Pancreas (tissue), 10 donors: ENCODE results near the gene CD81. TPM values are rescaled to one million over a fixed set of nuclear protein-coding genes. Genes with fewer than 3 reads are reported as not detected.

Source experiments
- ATAC-seq, 4 donors: fragments of 200-7000 bp; cut with Tn5 transposase; one replicate each; pipeline versions ENCODE4 v1.8.0 to v1.9.1; 2020; ENCODE audit warnings: mild to moderate bottlenecking in 4 of 4, moderate library complexity in 4 of 4
- DNase-seq, 6 donors: peaks; one replicate each; pipeline ENCODE4 v3.0.0-alpha.2; 2020
- FAIRE-seq: peaks from 2 replicates; lab custom pipeline; 2012; peaks lifted over from hg19 to GRCh38; lab: Jason Lieb, UNC
- H3K27ac ChIP-seq, 4 donors: fragments of 200-600 bp; sonication (generic); 1 replicate in 3 of 4; 2 replicates in 1 of 4; pipeline versions ENCODE4 v1.5.0 to v1.8.0; 2020
- H3K27me3 ChIP-seq, 4 donors: fragments of 200-600 bp; one replicate each; pipeline ENCODE4 v1.8.0; 2021
- H3K36me3 ChIP-seq, 3 donors: fragments of 200-600 bp; sonication (generic) in 1 of 3; one replicate each; pipeline versions ENCODE4 v1.5.0 to v1.8.0; 2020 to 2021
- H3K4me1 ChIP-seq, 3 donors: fragments of 200-600 bp; one replicate each; pipeline ENCODE4 v1.8.0; 2021
- H3K4me3 ChIP-seq, 4 donors: fragments of 200-600 bp; sonication (generic) in 2 of 4; one replicate each; pipeline versions ENCODE4 v1.5.0 to v1.8.0; 2020 to 2021
- H3K9me3 ChIP-seq, 4 donors: fragments of 200-600 bp; one replicate each; pipeline ENCODE4 v1.8.0; 2021
- WGBS, 2 donors: extraction: QIAGEN DNeasy Blood & Tissue Kit; methylation state at CpG; one replicate each; pipeline ENCODE4 v1.1.7; 2013; 5-methylcytosine and 5-hydroxymethylcytosine counted together
- intact Hi-C, 3 donors: fragments of 100-400 bp; cut with DNase I; formaldehyde crosslinking; loops; one replicate each; pipeline versions ENCODE4 v1.11.1 to v1.14.2; 2022
- polyA plus RNA-seq, 2 donors: library from polyadenylated mRNA; stranded (reverse); fragments of 200-250 nt; gene quantifications; one replicate each; pipeline ENCODE4 v1.2.3, GENCODE V29; 2013
- total RNA-seq, 6 donors: library from RNA; stranded (reverse); fragmentation: NEBNext Ultra II Directional in 4 of 6; extraction: Animal tissue kit (Norgen Biotek cat#: 25700) in 4 of 6; gene quantifications; one replicate each; pipeline versions ENCODE4 v1.2.1 to v1.2.4, GENCODE V29; 2021 to 2023
- TF ChIP-seq, protein P1 (sequence below), 4 donors: fragments of 200-600 bp; sonication (generic) in 3 of 4; IDR thresholded peaks; one replicate each; pipeline versions ENCODE4 v1.5.0 to v1.8.0; 2021; ENCODE audit warnings: antibody characterized with exemption in 4 of 4
- donor health status: healthy with polysubstance abuse.
- donor health status: DM: no; HTN: no; CAD: no; lungs with moderate emphysema.
- donor health status: DM: no; HTN: no; CAD: no.
- donor health status: control.
- donor health status: control.
- donor health status: Bipolar disorder and iron deficiency.
- donor health status: DM: yes; HTN: yes; CAD: no.
- donor health status: DM: no; HTN: no; CAD: no.
- donor health status: DM: no; HTN: no; CAD: no.
- donor health status: DM: yes; HTN: yes; CAD: no.

CD81 gene
- total and polyA plus RNA-seq, 8 donors: 154 to 392 (median 236) TPM

DNA sequence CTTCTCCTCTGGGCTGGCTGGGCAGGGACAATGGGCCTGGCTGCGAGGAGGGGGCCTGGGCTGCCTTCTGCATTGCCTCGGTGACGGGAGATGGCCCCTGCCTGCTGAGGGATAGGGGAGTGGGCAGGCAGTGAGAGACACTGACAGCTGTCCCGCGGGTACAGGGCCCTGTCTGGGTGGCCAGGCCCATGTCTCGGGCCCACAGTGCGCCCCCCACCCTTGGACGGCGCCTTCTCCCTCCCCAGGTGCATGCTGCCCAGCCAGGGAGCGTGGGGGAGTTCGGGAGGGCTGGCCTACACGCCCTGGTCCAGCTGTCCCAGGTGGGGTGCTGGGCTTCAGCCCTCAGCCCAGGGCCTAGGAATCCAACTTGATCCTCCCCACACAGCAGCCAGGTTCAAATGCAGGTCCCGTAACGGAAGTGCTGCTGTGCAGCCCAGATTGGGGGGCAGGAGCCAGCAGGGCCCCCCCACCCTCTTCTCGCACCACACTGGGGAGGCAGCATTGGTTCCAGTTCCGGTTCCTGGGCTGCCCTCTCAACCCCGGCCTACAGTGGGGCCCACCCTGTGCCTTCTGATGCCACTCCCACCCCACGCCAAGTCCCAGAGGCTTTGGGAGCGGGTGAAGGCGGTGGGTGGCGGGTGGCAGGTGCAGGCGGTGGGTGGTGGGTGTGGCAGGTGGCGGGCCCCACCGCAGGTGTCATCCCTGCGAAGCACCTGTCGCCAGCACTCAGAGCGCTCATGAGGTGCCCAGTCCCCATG lies 16.2 kb downstream of the CD81 start:
- Histone ChIP-seq H3K27me3 (no peaks in the 10 kb centered on the region), H3K4me1 (peaks cover 0 to 6% (median 6%) of the 10 kb centered on the region in 3 donors)
- 92% methylated on average over 27 of the region's 27 CpGs for WGBS, 2 donors

DNA sequence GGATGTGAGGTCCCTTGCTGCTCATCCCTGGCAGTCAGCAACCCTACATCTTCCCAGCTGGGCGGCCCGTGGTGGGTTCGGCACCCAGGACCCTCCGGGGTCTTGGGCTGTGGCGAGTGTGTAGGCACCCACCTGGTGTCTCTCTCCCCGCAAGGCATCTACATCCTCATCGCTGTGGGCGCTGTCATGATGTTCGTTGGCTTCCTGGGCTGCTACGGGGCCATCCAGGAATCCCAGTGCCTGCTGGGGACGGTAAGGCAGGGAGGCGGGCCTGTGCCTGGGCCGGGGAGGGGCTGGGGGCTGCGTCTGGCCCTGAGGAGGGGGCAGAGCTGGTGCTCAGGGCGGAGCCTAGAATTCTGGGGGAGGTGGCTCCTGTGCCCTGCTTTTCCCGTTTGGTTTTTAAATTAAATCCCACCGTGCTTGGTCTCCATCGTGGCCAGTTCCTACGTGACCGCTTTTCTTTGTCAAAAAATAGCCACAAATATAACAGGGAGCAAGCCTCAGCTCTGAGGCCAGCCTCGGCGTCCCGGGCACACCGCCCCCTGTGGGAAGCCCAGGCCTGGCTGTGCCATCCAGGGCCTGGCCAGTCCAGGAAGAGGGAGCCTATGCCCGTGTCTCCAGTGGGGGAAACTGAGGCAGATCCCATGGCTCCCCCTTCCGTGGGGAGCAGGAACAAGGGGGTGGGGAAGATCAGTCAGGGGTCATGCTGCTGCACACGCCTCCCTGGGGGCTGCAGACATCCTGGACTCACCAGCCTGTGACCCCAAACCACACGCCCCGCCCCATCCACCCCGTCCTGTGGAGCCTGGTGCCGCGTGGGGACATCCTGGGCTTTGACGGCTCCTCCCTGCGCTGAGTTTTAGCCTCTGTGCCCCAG lies 17.1 kb downstream of the CD81 start:
- Histone ChIP-seq H3K4me1 (peaks cover 2 to 11% (median 5%) of the 10 kb centered on the region in 3 donors), H3K36me3 (peaks cover 0 to 51% (median 27%) of the 10 kb centered on the region in 3 donors), H3K27ac (no peak overlapping the region), H3K9me3 (no peaks in the 10 kb centered on the region), H3K27me3 (no peaks in the 10 kb centered on the region), H3K4me3 (no peak overlapping the region)
- DNase-seq: peak in 2 of 6 donors; percentile 28 to 48
- 83 to 89% methylated on average over 30 to 34 of the region's 34 CpGs for WGBS, 2 donors
- ATAC-seq: no peak
- TF ChIP-seq, protein P1, sequence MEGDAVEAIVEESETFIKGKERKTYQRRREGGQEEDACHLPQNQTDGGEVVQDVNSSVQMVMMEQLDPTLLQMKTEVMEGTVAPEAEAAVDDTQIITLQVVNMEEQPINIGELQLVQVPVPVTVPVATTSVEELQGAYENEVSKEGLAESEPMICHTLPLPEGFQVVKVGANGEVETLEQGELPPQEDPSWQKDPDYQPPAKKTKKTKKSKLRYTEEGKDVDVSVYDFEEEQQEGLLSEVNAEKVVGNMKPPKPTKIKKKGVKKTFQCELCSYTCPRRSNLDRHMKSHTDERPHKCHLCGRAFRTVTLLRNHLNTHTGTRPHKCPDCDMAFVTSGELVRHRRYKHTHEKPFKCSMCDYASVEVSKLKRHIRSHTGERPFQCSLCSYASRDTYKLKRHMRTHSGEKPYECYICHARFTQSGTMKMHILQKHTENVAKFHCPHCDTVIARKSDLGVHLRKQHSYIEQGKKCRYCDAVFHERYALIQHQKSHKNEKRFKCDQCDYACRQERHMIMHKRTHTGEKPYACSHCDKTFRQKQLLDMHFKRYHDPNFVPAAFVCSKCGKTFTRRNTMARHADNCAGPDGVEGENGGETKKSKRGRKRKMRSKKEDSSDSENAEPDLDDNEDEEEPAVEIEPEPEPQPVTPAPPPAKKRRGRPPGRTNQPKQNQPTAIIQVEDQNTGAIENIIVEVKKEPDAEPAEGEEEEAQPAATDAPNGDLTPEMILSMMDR (IDR thresholded peaks at IDR 0.05): no peak
- no peak for FAIRE-seq
- intact Hi-C loops: no loop called here

More for the DNA sequence above, 16.2 kb downstream of the CD81 start:
- intact Hi-C loops: no loop called here
- no peak for ATAC-seq
- FAIRE-seq: no peak
- Histone ChIP-seq H3K9me3 (no peaks in the 10 kb centered on the region), H3K27ac (no peak overlapping the region), H3K36me3 (peaks cover 0 to 51% (median 27%) of the 10 kb centered on the region in 3 donors), H3K4me3 (no peak overlapping the region)
- TF ChIP-seq, protein P1 (IDR thresholded peaks at IDR 0.05): no peak
- peak in 2 of 6 donors; percentile 36 to 76 for DNase-seq

GRCh38 chr11:2394818-2395105 lies 17.7 kb downstream of the CD81 start:
- DNase-seq (peak in 2 of 6 donors; percentile 39 to 67), ATAC-seq (no peak), FAIRE-seq (no peak)
- Histone ChIP-seq H3K4me1 (peaks cover 0 to 9% (median 8%) of the 10 kb centered on the region in 3 donors), H3K4me3 (no peak overlapping the region), H3K27ac (no peak overlapping the region), H3K9me3 (no peaks in the 10 kb centered on the region), H3K36me3 (peaks cover 0 to 51% (median 27%) of the 10 kb centered on the region in 3 donors), H3K27me3 (no peaks in the 10 kb centered on the region)
- TF ChIP-seq, protein P1 (IDR thresholded peaks at IDR 0.05): no peak
- WGBS, 2 donors: 78 to 89% methylated on average over 8 of the region's 8 CpGs
- intact Hi-C loops: no loop called here

DNA sequence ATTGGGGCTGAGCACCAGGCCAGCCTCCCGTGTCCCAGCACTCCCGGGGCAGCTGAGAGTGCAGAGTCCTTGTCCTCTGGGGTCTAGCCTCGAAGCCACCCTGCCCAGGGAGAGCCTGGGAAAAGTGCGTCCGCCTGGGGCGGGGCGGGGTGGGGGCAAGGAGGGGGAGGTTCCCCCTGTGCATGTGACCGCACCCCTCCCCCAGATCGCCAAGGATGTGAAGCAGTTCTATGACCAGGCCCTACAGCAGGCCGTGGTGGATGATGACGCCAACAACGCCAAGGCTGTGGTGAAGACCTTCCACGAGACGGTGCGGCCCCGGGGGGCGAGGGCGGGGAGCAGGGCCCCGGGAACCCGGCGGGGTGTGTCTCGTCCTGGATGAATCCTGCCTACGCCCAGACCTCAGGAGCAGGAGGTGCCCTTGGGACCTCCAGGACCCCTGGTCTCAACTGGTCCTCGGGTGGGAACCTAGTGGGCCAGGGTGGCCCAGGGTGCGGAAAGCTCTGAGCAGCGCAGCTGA lies 18.2 kb downstream of the CD81 start:
- Histone ChIP-seq H3K4me1 (peaks cover 0 to 8% (median 7%) of the 10 kb centered on the region in 3 donors), H3K27me3 (no peaks in the 10 kb centered on the region), H3K9me3 (no peaks in the 10 kb centered on the region), H3K36me3 (peaks cover 0 to 51% (median 27%) of the 10 kb centered on the region in 3 donors), H3K4me3 (no peak overlapping the region), H3K27ac (no peak overlapping the region)
- DNase-seq: peak in 1 of 6 donors; percentile 35
- TF ChIP-seq, protein P1 (IDR thresholded peaks at IDR 0.05): no peak
- intact Hi-C loops: no loop called here
- no peak for ATAC-seq
- no peak for FAIRE-seq
- 91% methylated on average over 26 of the region's 26 CpGs for WGBS, 2 donors
